SK-N-SH (cell line): ENCODE measurements around the gene MKS1.

ENCODE experiments used
- GABPA ChIP-seq: IDR thresholded peaks from 2 replicates; pipeline ENCODE4 v1.4.0; 2012; ENCODE audit warnings: low read depth, mild to moderate bottlenecking
- IRF3 ChIP-seq: fragments of 150-350 bp; IDR thresholded peaks from 2 replicates; pipeline ENCODE4 v1.6.1; 2016; ENCODE audit warnings: mild to moderate bottlenecking, low read depth, low read length
- POLR2AphosphoS5 ChIP-seq: IDR thresholded peaks from 2 replicates; pipeline ENCODE4 v1.6.1; 2012; ENCODE audit warnings: low read depth, low read length
- RAD21 ChIP-seq: IDR thresholded peaks from 2 replicates; pipeline ENCODE4 v1.6.1; 2012; ENCODE audit warnings: mild to moderate bottlenecking, low read length
- SMC3 ChIP-seq: IDR thresholded peaks from 2 replicates; pipeline ENCODE4 v1.6.1; 2012; ENCODE audit warnings: low read depth, low read length, improper control_type of control experiment
- YY1 ChIP-seq: IDR thresholded peaks from 2 replicates; pipeline ENCODE4 v1.4.0; 2012; ENCODE audit warnings: low read depth, mild to moderate bottlenecking
- TF ChIP-seq, protein P1 (sequence below): fragments of 200-600 bp; sonication (generic); IDR thresholded peaks from 2 replicates; pipeline ENCODE4 v1.6.1; 2017; ENCODE audit warnings: antibody characterized with exemption, mild to moderate bottlenecking, moderate library complexity

GRCh38 chr17:58165981-58166380, 53.1 kb downstream of the MKS1 start:
- TF ChIP-seq, protein P1, sequence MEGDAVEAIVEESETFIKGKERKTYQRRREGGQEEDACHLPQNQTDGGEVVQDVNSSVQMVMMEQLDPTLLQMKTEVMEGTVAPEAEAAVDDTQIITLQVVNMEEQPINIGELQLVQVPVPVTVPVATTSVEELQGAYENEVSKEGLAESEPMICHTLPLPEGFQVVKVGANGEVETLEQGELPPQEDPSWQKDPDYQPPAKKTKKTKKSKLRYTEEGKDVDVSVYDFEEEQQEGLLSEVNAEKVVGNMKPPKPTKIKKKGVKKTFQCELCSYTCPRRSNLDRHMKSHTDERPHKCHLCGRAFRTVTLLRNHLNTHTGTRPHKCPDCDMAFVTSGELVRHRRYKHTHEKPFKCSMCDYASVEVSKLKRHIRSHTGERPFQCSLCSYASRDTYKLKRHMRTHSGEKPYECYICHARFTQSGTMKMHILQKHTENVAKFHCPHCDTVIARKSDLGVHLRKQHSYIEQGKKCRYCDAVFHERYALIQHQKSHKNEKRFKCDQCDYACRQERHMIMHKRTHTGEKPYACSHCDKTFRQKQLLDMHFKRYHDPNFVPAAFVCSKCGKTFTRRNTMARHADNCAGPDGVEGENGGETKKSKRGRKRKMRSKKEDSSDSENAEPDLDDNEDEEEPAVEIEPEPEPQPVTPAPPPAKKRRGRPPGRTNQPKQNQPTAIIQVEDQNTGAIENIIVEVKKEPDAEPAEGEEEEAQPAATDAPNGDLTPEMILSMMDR, result no peak
- no peak for TF ChIP-seq YY1
- TF ChIP-seq RAD21, result no peak
- TF ChIP-seq SMC3, result no peak
- TF ChIP-seq POLR2AphosphoS5, result no peak
- no peak for TF ChIP-seq IRF3
- TF ChIP-seq GABPA, result no peak
